ES-I3 (cell line): ENCODE measurements around the gene TFAP2B.

Experiments
- H3K36me3 ChIP-seq: 2 replicates; pipeline ENCODE4 v1.6.1; 2013; ENCODE audit warnings: mild to moderate bottlenecking, low read length, control low read depth, moderate library complexity; ENCODE audit not compliant: insufficient read depth
- H3K4me1 ChIP-seq: 2 replicates; pipeline ENCODE4 v1.6.1; 2013; ENCODE audit warnings: mild to moderate bottlenecking, control low read depth, low read length; ENCODE audit not compliant: insufficient read depth
- H3K9ac ChIP-seq: 2 replicates; pipeline ENCODE4 v1.6.1; 2013; ENCODE audit warnings: low read depth, mild to moderate bottlenecking, low read length, moderate library complexity
- H3K9me3 ChIP-seq: 2 replicates; pipeline ENCODE4 v1.6.1; 2013; ENCODE audit warnings: mild to moderate bottlenecking, low read length, moderate library complexity; ENCODE audit not compliant: control insufficient read depth, insufficient read depth

Gene TFAP2B

DNA sequence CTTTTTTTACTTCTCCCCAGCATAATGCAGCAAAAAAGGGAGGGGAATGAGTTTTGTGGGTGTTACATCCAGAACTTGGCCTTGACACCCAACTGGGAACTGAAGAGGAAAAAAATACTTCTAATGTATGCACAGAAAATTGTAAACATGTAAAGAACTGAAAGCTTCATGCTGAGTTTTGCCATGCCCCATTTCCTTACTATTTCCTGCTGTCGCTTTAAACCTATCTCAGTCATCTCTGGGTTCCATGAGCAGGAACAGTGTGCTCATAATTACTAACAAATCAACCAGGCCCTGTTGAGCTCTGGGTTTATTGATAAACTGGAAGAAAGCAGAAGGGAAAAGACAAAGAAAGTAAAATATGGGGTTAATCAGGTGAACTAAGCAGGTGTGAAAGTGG lies 14.2 kb downstream of the TFAP2B start:
- 0 out of 2 replicates have a peak, but pooled peaks cover 1% of the 10 kb centered on the region for H3K4me1 ChIP-seq
- H3K9ac ChIP-seq: no peak overlapping the region
- no peaks in the 10 kb centered on the region for H3K36me3 ChIP-seq
- no peaks in the 10 kb centered on the region for H3K9me3 ChIP-seq

DNA sequence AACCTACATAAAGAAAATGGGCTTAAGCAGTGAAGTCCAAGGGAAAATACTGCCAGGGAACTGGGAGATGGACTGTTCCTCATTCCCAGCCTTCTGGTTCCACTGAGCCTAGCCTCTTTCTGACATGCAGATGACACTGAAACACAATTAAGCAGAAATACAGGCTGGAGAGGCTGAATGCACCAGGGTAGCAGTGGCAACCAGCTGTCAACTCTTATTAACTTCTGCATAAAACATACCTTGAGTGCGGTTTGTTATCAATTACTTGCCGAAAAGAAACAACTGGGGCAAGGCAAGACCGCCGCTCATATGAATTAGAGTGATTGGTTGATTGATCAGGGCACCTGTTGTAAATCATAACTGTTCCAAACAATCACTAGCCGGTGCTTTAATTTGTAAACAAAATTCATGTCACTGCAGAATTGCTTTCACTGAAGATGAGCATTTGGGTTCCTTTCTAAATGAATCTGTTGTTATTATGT lies 16.3 kb downstream of the TFAP2B start:
- Histone ChIP-seq H3K36me3 (no peaks in the 10 kb centered on the region), H3K4me1 (peaks cover 5% of the 10 kb centered on the region; the same call in 1 of the 2 replicates), H3K9me3 (no peaks in the 10 kb centered on the region), H3K9ac (no peak overlapping the region)

DNA sequence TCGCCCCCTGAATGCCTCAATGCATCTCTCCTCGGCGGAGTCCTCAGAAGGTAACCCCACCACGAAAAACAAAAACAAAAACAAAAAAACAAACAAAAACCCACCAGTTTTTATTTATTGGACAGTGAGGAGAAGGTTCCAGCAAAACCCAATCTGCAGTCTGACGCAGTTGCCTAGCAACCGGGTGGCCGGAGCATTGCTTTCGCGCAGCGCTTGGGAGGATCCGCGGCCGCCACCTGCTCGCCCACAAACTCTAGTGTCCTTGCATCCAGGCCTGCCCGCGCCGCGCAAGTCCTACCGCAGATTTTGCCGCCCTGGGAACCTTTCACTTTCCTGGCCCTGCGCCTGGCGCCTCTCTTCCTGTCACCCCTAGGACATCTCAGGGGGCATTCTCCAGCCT lies 17.6 kb downstream of the TFAP2B start:
- Histone ChIP-seq H3K9me3 (no peaks in the 10 kb centered on the region), H3K36me3 (no peaks in the 10 kb centered on the region), H3K9ac (no peak overlapping the region), H3K4me1 (peaks cover 10% of the 10 kb centered on the region)

DNA sequence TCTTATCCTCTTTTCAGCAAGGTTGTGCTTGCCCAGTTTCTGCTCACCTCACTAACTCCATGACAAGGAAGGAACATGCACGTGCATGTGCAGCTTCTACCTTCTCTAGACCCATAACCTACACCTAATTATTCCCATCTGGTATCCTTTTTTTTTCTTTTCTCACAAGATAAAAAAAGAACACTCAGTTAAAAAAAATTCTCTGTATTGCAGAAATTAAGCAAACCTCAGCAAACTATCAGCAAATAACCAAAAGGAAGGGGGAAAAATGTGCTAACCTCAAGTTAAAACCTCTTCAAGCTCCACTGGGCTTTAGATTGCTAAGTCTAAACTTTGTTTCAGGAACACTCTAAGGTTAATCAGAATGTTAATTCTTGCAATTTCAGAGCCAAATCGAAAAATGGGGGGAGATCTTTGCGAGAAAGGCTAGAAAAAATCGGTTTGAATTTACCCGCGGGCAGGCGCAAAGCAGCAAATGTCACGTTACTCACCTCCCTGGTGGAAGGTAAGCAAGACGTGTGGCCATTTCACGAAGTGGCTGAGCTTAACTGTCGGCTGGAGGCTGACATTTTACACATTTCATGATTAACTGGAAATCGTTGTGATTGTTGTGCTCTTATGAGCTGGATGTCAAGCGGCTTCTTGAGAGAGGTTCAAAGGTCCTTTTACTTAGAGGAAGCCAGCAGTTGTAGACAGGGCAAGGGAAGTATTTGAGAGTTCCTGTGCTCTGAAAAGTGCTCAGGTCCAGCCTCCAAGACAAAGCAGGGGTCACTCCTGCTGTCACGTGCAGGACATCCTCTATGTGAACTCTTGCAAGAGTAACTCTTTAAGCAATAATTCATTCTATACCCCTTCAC lies 19.1 kb downstream of the TFAP2B start:
- H3K9me3 ChIP-seq: no peaks in the 10 kb centered on the region
- no peak overlapping the region for H3K9ac ChIP-seq
- H3K4me1 ChIP-seq: peaks cover 10% of the 10 kb centered on the region
- no peaks in the 10 kb centered on the region for H3K36me3 ChIP-seq

DNA sequence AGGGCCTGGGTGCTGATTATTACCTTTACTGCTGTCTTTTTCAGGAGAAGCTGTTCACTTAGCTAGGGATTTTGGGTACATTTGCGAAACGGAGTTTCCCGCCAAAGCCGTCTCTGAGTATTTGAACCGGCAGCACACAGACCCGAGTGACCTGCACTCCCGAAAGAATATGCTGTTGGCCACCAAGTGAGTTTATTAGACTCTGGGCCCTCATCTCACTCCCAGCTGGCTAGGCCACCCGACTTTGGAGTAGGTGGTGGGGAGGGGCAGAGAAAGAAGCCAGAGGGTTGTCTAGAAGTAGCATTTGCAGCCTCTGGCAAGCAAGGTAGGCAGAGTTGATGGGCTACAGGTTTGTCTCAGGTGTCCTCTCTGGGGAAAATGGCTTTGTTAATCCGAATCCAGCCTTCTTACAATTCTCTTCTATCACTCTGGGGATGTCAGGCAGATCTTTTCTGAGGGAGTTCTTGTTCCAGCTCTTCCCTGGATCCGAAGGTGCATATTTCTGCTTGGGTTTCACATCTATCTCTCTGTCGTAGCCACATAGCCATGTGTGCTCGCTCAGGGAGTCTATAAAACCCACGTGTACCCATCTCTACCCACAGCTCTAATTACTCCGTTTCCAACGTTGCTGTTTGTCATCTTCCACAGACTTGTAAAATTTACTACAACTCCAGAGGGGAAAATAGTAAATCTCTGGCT lies 21.6 kb downstream of the TFAP2B start:
- Histone ChIP-seq H3K36me3 (no peaks in the 10 kb centered on the region), H3K9ac (no peak overlapping the region), H3K9me3 (no peaks in the 10 kb centered on the region), H3K4me1 (peaks cover 15% of the 10 kb centered on the region)

DNA sequence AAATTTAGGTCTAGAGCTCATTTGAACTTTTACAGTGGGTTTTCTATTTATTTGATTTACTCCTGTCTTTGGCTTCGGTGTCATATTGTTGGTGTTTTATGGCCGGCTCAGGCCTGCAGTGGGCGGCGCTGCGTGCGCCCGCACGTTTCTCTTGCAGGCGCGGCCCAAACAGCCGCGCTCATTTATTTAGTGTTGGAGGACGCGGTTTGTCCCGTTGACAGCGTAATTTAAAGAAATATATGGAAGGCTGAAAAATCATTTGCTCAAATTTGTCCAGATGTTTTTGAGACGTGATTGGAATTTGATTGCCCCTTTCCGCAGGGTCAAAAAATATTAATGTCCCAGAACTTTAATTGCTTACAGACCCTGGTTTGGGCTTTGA lies 22.1 kb downstream of the TFAP2B start:
- Histone ChIP-seq H3K36me3 (no peaks in the 10 kb centered on the region), H3K9me3 (no peaks in the 10 kb centered on the region)

DNA sequence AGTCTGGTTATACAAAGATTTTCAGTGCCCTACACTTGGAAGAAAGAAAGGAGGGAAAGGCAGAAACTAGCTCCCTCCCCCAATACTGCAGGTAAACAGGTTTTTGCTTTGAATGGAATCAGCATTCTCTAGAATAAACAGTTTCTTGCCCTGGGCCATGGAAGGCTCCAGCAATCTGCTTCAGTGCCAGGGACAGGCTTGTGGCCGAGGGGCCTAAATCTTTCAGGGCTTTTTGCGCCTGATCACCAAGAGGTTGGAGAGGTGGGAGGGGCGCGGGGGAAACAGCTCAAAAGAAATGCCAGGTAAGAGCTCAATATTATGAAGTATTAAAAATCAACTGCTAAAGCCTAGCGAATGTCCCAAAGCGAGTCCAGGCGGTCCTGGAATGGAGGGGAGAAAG lies 23.8 kb downstream of the TFAP2B start:
- Histone ChIP-seq H3K9ac (peak overlapping the region; percentile 5; the same call in 1 of the 2 replicates), H3K9me3 (no peaks in the 10 kb centered on the region), H3K36me3 (no peaks in the 10 kb centered on the region), H3K4me1 (peaks cover 15% of the 10 kb centered on the region)

More for the DNA sequence above, 22.1 kb downstream of the TFAP2B start:
- no peak overlapping the region for H3K9ac ChIP-seq
- H3K4me1 ChIP-seq: peaks cover 15% of the 10 kb centered on the region

DNA sequence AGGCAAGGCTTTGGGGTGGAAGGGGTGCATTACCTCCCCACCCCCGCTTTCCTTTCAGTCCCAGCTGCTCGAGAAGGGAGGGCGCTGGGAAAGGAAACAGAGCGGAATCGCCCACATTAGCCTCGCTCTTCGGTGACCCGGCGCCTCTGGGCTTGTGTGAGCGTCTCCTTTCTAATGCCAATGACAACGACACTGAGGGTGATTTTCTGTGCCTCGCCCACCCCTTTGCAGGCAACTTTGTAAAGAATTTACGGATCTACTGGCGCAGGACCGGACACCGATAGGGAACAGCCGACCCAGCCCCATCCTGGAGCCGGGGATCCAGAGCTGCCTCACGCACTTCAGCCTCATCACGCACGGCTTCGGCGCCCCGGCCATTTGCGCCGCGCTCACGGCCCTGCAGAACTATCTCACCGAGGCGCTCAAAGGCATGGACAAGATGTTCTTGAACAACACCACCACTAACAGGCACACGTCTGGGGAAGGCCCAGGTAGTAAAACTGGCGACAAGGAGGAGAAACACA lies 24.3 kb downstream of the TFAP2B start:
- no peaks in the 10 kb centered on the region for H3K9me3 ChIP-seq
- H3K4me1 ChIP-seq: peaks cover 15% of the 10 kb centered on the region
- H3K9ac ChIP-seq: peak overlapping the region; percentile 5; the same call in 1 of the 2 replicates
- H3K36me3 ChIP-seq: no peaks in the 10 kb centered on the region

DNA sequence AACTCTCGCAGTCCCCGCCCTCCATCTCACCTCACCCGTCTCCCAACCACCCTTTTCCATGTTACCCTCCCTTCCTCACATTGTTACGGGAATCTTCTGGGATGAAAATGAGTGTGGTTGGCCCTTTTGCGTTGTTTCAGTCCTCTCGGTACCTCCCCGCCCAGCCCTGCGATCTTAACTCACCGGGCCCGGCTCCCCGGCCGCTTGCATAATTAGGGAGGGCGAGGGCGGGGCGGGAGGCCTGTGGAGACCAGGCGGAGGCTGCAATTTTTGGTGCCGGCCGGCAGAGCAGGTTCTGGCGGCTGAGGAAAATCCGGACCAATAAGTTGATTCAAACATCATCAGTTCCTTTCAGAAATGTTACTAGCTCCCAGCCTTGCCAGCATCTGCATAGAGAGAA lies 25.2 kb downstream of the TFAP2B start:
- H3K9ac ChIP-seq: peak overlapping the region; percentile 5; the same call in 1 of the 2 replicates
- no peaks in the 10 kb centered on the region for H3K9me3 ChIP-seq
- no peaks in the 10 kb centered on the region for H3K36me3 ChIP-seq
- H3K4me1 ChIP-seq: peaks cover 17% of the 10 kb centered on the region

DNA sequence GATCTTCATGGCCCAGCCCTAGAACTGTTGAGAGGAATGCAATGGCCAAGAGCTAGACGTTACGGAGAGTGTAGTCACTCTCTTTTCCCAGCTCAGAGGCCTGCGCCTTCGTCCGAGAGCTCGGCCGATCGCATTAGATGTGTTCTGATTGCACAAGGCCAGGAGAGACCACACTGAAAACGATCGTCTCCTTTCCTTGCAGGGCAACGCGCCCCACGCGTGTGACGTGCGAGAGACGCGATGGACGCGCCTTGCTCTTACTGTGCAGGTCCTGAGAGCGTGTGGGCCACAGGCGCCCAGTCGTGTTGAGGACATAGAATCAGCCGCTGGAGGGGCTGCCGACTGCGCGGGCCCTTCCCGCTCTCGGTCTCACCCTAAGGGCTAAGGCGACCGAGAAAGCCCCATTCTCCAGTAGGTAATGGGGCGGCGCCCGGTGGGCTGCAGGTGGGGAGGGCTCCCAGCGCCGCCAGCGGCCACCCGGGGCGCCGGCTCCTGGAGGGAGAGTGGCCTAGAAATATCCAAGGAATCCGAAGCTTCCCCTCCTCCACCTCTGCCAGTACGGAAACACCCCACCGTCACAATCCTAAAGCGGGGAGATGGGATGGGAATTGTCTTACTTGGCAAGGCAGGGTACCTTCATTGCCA lies 26.9 kb downstream of the TFAP2B start:
- H3K36me3 ChIP-seq: no peaks in the 10 kb centered on the region
- no peaks in the 10 kb centered on the region for H3K9me3 ChIP-seq
- peak overlapping the region; percentile 60 for H3K9ac ChIP-seq
- peaks cover 15% of the 10 kb centered on the region for H3K4me1 ChIP-seq

DNA sequence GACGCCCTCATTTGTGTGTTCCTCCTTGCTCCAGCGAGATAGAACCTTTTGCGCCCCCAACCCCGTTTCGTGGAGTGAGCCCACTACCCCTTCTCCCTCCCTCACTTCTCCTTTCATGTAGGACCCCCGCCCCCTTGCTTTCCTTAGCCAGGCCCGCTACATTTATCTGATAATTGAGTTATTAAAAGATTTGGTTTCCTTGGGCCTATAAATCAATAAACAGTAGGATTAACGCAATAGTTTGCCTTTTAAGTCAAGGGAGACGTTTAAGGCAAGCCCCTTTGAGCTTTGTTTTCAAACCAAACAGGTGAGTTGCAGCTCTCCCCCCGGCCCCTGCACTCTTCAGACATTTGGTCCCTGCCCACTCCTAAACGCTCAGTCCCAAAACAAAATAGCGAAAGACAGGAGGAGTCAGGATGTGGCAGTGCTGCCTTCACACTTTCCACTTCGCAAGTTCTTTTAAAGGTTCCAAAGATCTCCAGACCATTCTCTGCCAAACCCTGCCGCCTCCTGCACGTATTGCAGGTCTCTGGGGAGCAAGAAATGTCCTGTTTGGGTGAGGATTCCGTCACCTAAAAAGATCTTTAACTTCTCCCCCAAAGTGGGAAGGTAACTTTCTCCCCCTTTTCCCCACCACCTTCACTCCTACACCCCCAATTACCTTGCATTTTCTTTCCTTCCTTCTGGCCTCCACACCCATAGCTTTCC lies 27.6 kb downstream of the TFAP2B start:
- H3K4me1 ChIP-seq: peaks cover 14% of the 10 kb centered on the region
- no peaks in the 10 kb centered on the region for H3K9me3 ChIP-seq
- H3K36me3 ChIP-seq: no peaks in the 10 kb centered on the region
- peak overlapping the region; percentile 60; the same call in 1 of the 2 replicates for H3K9ac ChIP-seq

DNA sequence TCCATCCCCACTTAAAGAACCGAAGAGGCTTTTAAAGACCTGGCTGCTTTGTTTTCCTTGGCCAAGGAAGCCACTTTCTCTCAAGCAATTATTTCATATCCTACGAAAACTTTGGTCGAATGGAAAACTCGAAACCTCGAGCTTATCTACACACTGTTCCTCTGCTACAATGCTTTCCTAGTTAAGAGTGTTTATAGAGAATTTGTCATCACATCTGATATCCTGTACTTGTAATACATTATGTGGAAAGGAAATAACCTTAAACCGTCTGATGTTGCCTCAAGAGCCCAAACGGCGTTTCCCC lies 28.1 kb downstream of the TFAP2B start:
- Histone ChIP-seq H3K36me3 (no peaks in the 10 kb centered on the region), H3K4me1 (peaks cover 14% of the 10 kb centered on the region), H3K9me3 (no peaks in the 10 kb centered on the region), H3K9ac (no peak overlapping the region)

DNA sequence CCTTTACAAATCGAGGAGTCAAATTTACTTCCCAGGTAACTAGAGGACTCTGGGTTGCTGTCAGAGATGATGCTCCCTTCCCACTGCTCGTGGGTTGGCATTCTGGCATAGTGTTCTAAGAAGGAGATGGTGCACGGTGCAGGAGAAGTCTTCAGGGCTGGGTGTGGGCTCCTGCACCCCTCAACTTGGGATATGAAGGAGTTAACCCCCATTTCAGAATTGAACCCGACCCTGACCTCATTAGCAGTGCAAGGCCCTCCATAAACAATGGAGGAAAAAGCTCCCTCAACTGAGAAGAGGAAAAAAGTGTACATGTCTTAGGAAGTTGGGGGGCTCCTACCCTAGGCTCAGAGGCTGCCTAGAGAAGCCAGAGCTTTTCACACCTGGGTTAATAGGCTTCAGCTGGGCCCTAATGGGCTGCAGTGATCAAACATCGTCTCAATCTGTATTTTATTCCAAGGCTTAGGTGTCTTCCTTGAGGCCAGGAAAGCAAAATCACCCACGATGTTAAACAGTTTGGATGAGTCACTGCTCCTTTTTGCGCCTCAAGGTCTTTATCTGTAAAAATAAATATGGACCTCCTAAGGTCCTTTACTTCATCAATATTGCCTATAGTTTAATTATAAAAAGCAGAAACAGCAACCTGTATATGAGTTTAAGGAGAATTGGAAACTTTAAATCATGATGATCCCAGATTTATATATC lies 29.4 kb downstream of the TFAP2B start:
- Histone ChIP-seq H3K4me1 (peaks cover 14% of the 10 kb centered on the region), H3K9ac (no peak overlapping the region), H3K9me3 (no peaks in the 10 kb centered on the region)

More for the DNA sequence above, 29.4 kb downstream of the TFAP2B start:
- H3K36me3 ChIP-seq: no peaks in the 10 kb centered on the region
